GM19372 (cell line): ENCODE data around the gene KIR3DL2.
"Not testable (repeated sequence)": the region's sequence is repeated elsewhere in the genome, so short reads cannot be mapped to it uniquely, and the experiment has no call there.

Experiments used
- ATAC-seq: cut with Tn5 transposase; IDR thresholded peaks from one replicate; pipeline ENCODE4 v1.9.1; 2021; ENCODE audit warnings: mild to moderate bottlenecking, low read depth, moderate library complexity; ENCODE audit not compliant: unreplicated experiment

KIR3DL2 gene

GRCh38 chr19:54907899-54908298 is 57.7 kb downstream of the KIR3DL2 start:
- not testable (repeated sequence) for ATAC-seq
